SU-DHL-6 (cell line): ENCODE data around the gene SPSB1.

Experiments used
- CTCF ChIP-seq: fragments of 200-600 bp; sonication (generic); IDR thresholded peaks from one replicate; pipeline ENCODE4 v1.5.1; 2017; ENCODE audit warnings: antibody characterized with exemption, mild to moderate bottlenecking, low read length, moderate library complexity; ENCODE audit not compliant: insufficient read depth, poor library complexity, severe bottlenecking
- EZH2phosphoT487 ChIP-seq: fragments of 200-600 bp; sonication (generic), shearing (Covaris generic); conservative IDR thresholded peaks from 2 replicates; pipeline ENCODE4 v1.6.1; 2018; ENCODE audit warnings: mild to moderate bottlenecking, antibody characterized with exemption, low read length, moderate library complexity, mixed read lengths

- TF ChIP-seq CTCF (no peak), EZH2phosphoT487 (no peak)
These were observed 25.1 kb downstream of the SPSB1 start for GRCh38 chr1:9317591-9318417.
